ENCODE results near the gene CANT1. TPM values are rescaled to one million over a fixed set of nuclear protein-coding genes. Genes with fewer than 3 reads are reported as not detected.
A peak's percentile ranks its signal among the peaks of the same experiment; 100 is the strongest.
"Not testable (repeated sequence)": the region's sequence is repeated elsewhere in the genome, so short reads cannot be mapped to it uniquely, and the experiment has no call there.

Gene CANT1
- total RNA-seq, 2 donors from 2014 or later, result 52.9 to 58.1 TPM

DNA sequence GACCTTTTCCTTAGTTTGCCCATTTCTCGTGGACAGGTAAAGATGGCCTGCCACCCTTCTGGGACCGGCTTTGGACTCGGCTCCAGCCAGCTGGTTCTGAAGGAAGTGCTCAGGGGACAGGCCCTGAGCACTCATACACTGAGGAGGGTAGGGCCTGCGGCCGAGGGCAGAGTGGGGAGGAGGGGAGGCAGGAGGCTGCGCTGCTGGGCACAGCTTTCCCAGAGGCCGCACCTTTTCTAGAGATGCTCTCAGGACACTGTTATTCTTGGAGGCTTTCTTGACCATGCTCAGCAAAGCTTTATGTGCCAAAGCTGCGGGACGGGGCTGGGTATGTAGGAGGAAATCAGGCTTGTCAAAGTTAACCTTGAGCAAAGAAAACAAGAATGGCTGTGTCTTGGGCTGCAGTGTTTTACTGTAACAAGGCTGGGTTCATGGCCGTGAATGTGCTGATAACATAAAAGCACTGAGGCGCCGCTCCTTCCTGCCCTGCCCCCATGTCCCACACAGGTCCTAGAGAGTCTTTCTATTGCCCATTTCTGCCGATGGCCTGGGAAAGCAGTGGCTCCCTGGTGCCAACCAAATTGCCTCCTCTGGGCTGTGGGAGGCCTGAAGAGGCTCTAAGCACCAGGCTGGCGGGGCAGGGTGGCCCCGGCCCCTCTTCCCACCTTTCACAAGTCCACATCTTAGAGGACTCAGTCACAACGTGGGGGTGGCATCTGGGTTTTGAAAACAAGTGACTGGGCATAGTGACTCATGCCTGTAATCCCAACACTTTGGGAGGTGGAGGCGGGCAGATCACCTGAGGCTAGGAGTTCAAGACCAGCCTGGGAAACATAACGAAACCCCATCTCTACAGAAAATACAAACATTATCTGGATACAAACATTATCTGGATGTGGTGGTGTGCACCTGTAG lies 62.1 kb downstream of the CANT1 start:
- no peak overlapping the region for H3K27ac Mint-ChIP-seq
- no peak overlapping the region for H3K4me3 Mint-ChIP-seq
- peaks cover 1 to 8% of the 10 kb centered on the region in 2 donors for H3K9me3 Mint-ChIP-seq
- no peaks in the 10 kb centered on the region for H3K4me1 Mint-ChIP-seq (ENCODE audit: low read depth)
- DNase-seq (no peak), ATAC-seq (replicated peaks in 1 of 2) (peak in 1 of 2 donors; percentile 28)
- H3K27me3 Mint-ChIP-seq (ENCODE audit: low read depth), result no peaks in the 10 kb centered on the region
- peaks cover 8 to 10% of the 10 kb centered on the region in 2 donors for H3K36me3 Mint-ChIP-seq (ENCODE audit: insufficient read depth in 2 of 2)

DNA sequence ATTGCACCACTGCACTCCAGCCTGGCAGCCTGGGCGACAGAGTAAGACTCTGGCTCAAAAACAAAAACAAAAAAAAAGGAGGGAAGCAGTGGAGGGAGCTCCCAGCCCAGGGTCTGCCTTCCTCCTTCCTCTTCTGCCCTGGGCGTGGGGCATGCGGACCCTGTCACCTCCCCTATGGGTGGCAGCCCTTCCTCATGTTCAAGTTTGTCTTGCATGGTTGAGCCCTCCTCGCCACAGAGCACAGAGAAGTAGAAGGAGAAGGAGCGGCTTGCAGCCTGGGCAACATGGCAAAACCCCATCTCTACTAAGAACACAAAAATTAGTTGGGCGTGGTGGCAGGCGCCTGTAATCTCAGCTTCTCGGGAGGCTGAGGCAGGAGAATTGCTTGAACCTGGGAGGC lies 62.9 kb downstream of the CANT1 start:
- no peak for DNase-seq
- peaks cover 1 to 8% of the 10 kb centered on the region in 2 donors for H3K9me3 Mint-ChIP-seq
- no peaks in the 10 kb centered on the region for H3K4me1 Mint-ChIP-seq (ENCODE audit: low read depth)
- H3K27ac Mint-ChIP-seq, result no peak overlapping the region
- no peaks in the 10 kb centered on the region for H3K27me3 Mint-ChIP-seq (ENCODE audit: low read depth)
- H3K4me3 Mint-ChIP-seq, result no peak overlapping the region
- H3K36me3 Mint-ChIP-seq (ENCODE audit: insufficient read depth in 2 of 2), result peaks cover 8 to 10% of the 10 kb centered on the region in 2 donors
- no peak for ATAC-seq (replicated peaks in 1 of 2)

DNA sequence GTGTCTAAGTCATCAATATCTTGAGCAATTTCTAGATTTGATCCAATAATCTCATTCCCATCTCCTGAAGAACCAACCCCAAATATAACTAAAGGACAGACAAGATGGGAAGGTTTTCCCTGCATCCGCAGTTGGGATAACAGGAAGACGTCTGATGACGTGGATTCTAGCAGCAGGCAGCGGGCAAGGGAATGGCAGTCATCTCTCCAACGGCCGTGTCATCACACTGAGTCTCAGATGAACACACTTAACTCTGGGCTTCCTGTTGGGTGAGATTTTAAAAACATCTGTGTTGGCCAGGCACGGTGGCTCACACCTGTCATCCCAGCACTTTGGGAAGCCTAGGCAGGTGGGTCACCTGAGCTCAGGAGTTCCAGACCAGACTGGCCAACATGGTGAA lies 63.4 kb downstream of the CANT1 start:
- ATAC-seq (replicated peaks in 1 of 2), result no peak
- Mint-ChIP-seq H3K36me3 (ENCODE audit: insufficient read depth in 2 of 2) (peaks cover 4 to 6% of the 10 kb centered on the region in 2 donors), H3K9me3 (peaks cover 1 to 7% of the 10 kb centered on the region in 2 donors), H3K27ac (no peak overlapping the region), H3K4me1 (ENCODE audit: low read depth) (no peaks in the 10 kb centered on the region), H3K4me3 (no peak overlapping the region), H3K27me3 (ENCODE audit: low read depth) (no peaks in the 10 kb centered on the region)
- no peak for DNase-seq

DNA sequence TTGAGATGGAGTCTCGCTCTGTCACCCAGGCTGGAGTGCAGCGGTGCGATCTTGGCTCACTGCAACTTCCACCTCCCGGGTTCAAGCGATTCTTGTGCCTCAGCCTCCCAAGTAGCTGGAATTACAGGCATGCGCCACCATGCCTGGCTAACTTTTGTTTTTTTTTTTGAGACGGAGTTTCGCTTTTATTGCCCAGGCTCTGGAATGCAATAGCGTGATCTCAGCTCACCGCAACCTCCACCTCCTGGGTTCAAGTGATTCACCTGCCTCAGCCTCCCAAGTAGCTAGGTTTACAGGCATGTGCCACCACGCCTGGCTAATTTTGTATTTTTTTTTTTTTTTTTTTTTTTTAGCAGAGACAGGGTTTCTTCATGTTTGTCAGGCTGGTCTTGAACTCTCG lies 64.1 kb downstream of the CANT1 start:
- not testable (repeated sequence) for H3K36me3 Mint-ChIP-seq (ENCODE audit: insufficient read depth in 2 of 2); H3K27ac Mint-ChIP-seq; ATAC-seq (replicated peaks in 1 of 2); H3K9me3 Mint-ChIP-seq; H3K27me3 Mint-ChIP-seq (ENCODE audit: low read depth); H3K4me3 Mint-ChIP-seq; DNase-seq; H3K4me1 Mint-ChIP-seq (ENCODE audit: low read depth)

DNA sequence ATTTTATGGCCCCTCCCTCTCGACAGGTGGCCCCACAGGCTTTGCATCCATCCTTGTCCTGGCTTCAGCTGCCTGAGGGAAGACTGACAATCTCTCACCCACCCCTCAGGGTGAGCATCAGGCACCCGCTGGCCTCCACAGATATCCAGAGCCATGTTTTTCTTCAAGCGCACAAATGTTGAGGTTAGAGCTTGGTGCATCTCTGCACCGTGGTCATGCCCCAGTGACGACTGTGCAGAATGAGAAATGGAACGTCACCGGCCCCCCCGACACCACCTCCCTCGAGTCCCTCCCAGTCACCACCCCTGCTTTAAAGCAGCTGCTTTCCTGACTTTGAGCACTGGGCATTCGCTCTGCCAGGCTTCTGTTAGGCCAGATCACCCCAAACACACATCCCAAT lies 64.6 kb downstream of the CANT1 start:
- DNase-seq (no peak), ATAC-seq (replicated peaks in 1 of 2) (no peak)
- Mint-ChIP-seq H3K4me1 (ENCODE audit: low read depth) (no peaks in the 10 kb centered on the region), H3K9me3 (no peaks in the 10 kb centered on the region), H3K27ac (no peak overlapping the region), H3K36me3 (ENCODE audit: insufficient read depth in 2 of 2) (peaks cover 1 to 3% of the 10 kb centered on the region in 2 donors), H3K27me3 (ENCODE audit: low read depth) (no peaks in the 10 kb centered on the region), H3K4me3 (no peak overlapping the region)

DNA sequence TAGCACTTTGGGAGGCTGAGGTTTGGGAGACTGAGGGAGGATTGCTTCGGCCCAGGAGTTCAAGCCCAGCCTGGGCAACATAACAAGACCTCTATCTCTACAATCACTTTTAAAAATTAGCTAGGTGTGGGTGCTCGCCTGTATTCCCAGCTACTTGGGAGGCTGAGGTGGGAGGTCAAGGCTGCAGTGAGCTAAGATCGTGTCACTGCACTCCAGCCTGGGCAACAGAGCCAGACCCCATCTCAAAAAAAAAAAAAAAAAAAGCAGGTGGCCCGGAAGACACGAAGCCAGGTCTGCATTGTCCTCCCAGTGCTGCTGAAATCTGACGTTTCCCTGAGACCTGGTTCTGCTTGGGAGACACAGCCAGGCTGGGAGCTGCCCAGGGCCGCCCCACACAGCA lies 65.5 kb downstream of the CANT1 start:
- H3K27ac Mint-ChIP-seq, result no peak overlapping the region
- no peaks in the 10 kb centered on the region for H3K27me3 Mint-ChIP-seq (ENCODE audit: low read depth)
- ATAC-seq (replicated peaks in 1 of 2) (no peak), DNase-seq (no peak)
- no peak overlapping the region for H3K4me3 Mint-ChIP-seq
- no peaks in the 10 kb centered on the region for H3K9me3 Mint-ChIP-seq
- H3K36me3 Mint-ChIP-seq (ENCODE audit: insufficient read depth in 2 of 2), result no peaks in the 10 kb centered on the region
- no peaks in the 10 kb centered on the region for H3K4me1 Mint-ChIP-seq (ENCODE audit: low read depth)

Other genes with a start within 250 kb of the CANT1 start
- 100 to 1,000 TPM; 163 to 204 TPM for gene CYTH1, start 227.5 kb downstream of the CANT1 start, total RNA-seq
- gene USP36, start 168.9 kb downstream of the CANT1 start, total RNA-seq, result 100 to 1,000 TPM; 113 to 124 TPM
- gene CEP295NL, start 106.6 kb downstream of the CANT1 start, total RNA-seq, result under 1 TPM; 0.12 to 0.19 TPM
- gene TIMP2, start 84.4 kb downstream of the CANT1 start, total RNA-seq, result 1 to 10 TPM; 2.6 to 4.1 TPM
- gene LGALS3BP, start 29.8 kb downstream of the CANT1 start, total RNA-seq, result 10 to 100 TPM; 23.1 to 28.2 TPM
- gene C1QTNF1, start 14.4 kb upstream of the CANT1 start, total RNA-seq, result under 1 TPM; 0.31 to 0.88 TPM
- gene ENGASE, start 65.1 kb upstream of the CANT1 start, total RNA-seq, result 10 to 100 TPM; 51.4 to 53.0 TPM